CD4-positive, alpha-beta T cell treated with Interleukin-15 for 1 hour (primary cell): ENCODE measurements around the gene GPX6.
A peak's percentile ranks its signal among the peaks of the same experiment; 100 is the strongest.
"Not testable (repeated sequence)": the region's sequence is repeated elsewhere in the genome, so short reads cannot be mapped to it uniquely, and the experiment has no call there.

Source experiments
- DNase-seq: peaks from one replicate; pipeline ENCODE4 v3.0.0-alpha.2; 2020

GPX6 gene

GRCh38 chr6:28515676-28516075 is at the start of gene GPX6:
TSS of gene GPX6 (minus strand) at chr6:28515793. CDS start at chr6:28515743, 50 bp downstream.
- DNase-seq, result no peak

GRCh38 chr6:28563430-28564095 is 48.0 kb upstream of the GPX6 start:
- DNase-seq, result no peak

- DNase-seq, result no peak
These were observed 43.0 kb upstream of the GPX6 start for GRCh38 chr6:28558629-28559028.

GRCh38 chr6:28555136-28555535 is 39.5 kb upstream of the GPX6 start:
- DNase-seq, result no peak

GRCh38 chr6:28553986-28554881 is 38.6 kb upstream of the GPX6 start:
- DNase-seq, result no peak

- DNase-seq, result no peak
These were observed 37.9 kb upstream of the GPX6 start for GRCh38 chr6:28553384-28553985.

- DNase-seq, result no peak
These were observed 36.5 kb upstream of the GPX6 start for GRCh38 chr6:28551891-28552666.

- DNase-seq, result not testable (repeated sequence)
These were observed 31.4 kb upstream of the GPX6 start for GRCh38 chr6:28547003-28547402.

- no peak for DNase-seq
These were observed 30.4 kb upstream of the GPX6 start for GRCh38 chr6:28545955-28546354.

GRCh38 chr6:28543651-28544610 is 28.3 kb upstream of the GPX6 start:
- DNase-seq, result no peak

GRCh38 chr6:28542440-28543296 is 27.1 kb upstream of the GPX6 start:
- DNase-seq, result peak; percentile 35

- DNase-seq, result no peak
These were observed 26.4 kb upstream of the GPX6 start for GRCh38 chr6:28541996-28542395.

- no peak for DNase-seq
These were observed 22.0 kb upstream of the GPX6 start for GRCh38 chr6:28537509-28538140.

GRCh38 chr6:28537065-28537464 is 21.5 kb upstream of the GPX6 start:
- no peak for DNase-seq

- DNase-seq, result no peak
These were observed 19.3 kb upstream of the GPX6 start for GRCh38 chr6:28534875-28535274.

- no peak for DNase-seq
These were observed 18.7 kb upstream of the GPX6 start for GRCh38 chr6:28534306-28534705.

GRCh38 chr6:28531479-28532128 is 16.0 kb upstream of the GPX6 start:
- no peak for DNase-seq

GRCh38 chr6:28530777-28531176 is 15.2 kb upstream of the GPX6 start:
- no peak for DNase-seq

GRCh38 chr6:28525496-28526039 is 10.0 kb upstream of the GPX6 start, which contains the start of gene GPX5:
TSS of gene GPX5 (plus strand) at chr6:28525881. CDS start at chr6:28526014, 133 bp downstream.
- no peak for DNase-seq
